GM10266 (cell line): Measurements from ENCODE around the gene TPM2.

ENCODE experiments used
- DNase-seq: peaks from one replicate; pipeline ENCODE4 v3.0.0; 2012; ENCODE audit errors: extremely low spot score
- CTCF ChIP-seq: IDR thresholded peaks from 2 replicates; pipeline ENCODE4 v1.5.1; 2012; ENCODE audit warnings: mild to moderate bottlenecking, low read depth; ENCODE audit not compliant: control insufficient read depth, insufficient read depth; ENCODE audit errors: missing control alignments

TPM2 gene

GRCh38 chr9:35682520-35683315 lies 7.0 kb downstream of the TPM2 start:
- no peak for DNase-seq
- no peak for TF ChIP-seq CTCF

- DNase-seq, result no peak
- TF ChIP-seq CTCF, result no peak
These were observed 7.7 kb downstream of the TPM2 start for GRCh38 chr9:35682051-35682450.

GRCh38 chr9:35681341-35682002 lies 8.3 kb downstream of the TPM2 start:
- no peak for DNase-seq

GRCh38 chr9:35680331-35681105 lies 9.2 kb downstream of the TPM2 start:
- TF ChIP-seq CTCF, result no peak
- no peak for DNase-seq

More at GRCh38 chr9:35681341-35682002, 8.3 kb downstream of the TPM2 start:
- no peak for TF ChIP-seq CTCF

GRCh38 chr9:35679766-35680330 lies 9.9 kb downstream of the TPM2 start:
- DNase-seq, result no peak
- no peak for TF ChIP-seq CTCF

- no peak for DNase-seq
- no peak for TF ChIP-seq CTCF
These were observed 10.6 kb downstream of the TPM2 start for GRCh38 chr9:35679091-35679490.
